Glomerular visceral epithelial cell (primary cell): ENCODE results near the gene RASGRP2.

Experiments
- DNase-seq: peaks from one replicate; pipeline ENCODE4 v3.0.0-alpha.2; 2016; ENCODE audit errors: extremely low spot score

The RASGRP2 gene

DNA sequence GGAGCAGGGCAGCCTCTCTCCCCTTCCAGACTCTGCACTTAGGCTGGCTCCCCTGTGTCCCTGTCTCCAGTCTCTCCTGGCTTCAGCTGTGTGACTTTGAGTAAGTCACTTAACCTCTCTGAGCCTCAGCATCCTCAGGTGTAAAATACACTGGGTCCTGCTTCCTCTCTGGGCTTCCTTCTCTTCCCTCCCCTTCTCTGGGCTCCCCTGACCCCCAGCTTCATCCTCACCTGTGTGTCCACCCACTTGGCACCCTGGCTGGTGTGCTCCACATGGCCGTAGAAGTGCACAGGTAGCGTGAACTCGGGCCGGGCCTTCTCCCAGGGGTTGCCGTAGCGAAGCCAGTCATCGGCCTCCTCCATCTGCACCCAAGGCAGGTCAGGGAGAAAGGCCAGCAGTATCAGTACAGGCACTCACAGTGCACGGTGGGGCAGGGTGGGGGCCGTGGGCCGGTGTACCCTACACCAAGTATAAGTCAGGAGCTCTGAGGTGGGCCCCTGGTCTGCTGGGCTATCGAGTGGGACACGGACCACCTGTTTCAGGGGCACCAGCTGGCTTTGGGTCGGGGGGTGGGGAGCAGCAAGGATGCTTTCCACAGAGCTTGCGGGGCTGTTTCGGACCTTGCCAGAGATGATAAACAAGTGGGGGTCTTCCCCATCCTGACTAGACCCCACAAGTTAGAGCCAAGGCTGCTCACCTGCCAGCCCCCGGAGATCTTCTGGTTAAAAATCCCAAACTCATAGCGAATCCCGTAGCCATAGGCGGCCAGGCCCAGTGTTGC is 13.8 kb upstream of the RASGRP2 start:
- no peak for DNase-seq

DNA sequence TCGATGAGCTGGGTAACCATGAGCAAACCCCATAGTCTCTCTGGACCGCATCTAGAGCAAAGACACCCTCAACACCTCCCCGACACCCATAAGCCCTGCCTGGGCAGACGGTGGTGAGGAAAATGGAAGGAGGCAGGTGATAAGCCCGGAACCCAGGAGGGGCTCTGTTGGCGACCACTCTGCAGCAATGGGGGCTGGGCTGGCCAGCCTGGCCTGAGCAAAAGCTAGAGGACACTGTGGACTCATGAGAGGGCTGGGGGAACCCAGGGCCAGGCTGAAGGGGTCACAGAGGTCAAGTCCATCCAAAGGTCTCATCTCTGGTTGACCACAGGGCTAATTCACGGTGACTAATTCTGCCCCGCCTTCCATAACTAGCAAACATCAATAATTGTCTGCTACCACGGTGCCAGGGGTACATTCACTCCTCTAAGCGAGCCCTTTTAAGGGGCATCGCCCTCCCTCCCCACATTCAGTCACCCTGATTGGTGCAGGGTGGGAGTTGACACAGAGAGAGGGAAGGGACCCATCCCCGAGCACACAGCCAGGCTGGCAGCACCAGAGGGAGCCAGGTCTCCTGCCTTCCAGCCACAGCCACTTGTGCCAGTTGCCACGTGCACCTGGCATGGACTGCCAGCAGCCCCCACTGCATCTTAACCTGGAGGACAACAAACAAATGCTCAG is 11.9 kb upstream of the RASGRP2 start:
- no peak for DNase-seq

DNA sequence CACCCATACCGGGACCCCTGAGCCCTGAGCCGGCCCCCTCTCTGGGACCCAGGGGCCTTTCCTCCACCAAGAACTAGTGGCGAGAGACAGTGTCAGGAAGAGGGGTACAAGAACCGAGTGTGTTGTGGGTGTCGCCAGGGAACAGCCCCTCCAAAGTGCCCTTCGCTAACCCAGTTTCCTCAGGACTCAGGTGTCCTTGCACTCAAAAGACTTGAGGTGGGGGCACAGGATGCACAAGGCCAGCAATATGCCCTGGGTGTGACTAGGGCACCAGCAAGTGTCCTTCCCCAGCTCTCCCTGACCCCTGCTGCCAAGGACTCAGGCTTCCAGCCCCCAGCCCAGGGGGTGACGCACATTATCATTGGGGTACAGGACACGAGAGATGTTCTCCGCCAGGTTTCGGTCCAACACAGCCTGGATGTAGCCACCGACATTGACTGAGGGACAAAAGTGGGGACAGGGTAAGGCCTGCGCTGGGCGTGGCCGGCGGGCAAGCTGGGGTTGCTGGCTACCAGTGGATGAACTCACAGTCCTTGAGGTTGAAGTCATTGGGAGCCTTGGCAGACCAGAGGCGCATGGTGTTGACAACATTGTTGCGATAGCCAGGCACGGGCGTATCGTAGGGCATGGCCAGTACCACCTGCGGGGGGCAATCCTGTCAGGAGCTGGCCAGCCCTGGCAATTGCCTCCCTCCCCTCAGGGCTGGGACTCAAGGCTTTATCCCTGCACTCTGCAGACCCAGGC is 11.1 kb upstream of the RASGRP2 start:
- no peak for DNase-seq

DNA sequence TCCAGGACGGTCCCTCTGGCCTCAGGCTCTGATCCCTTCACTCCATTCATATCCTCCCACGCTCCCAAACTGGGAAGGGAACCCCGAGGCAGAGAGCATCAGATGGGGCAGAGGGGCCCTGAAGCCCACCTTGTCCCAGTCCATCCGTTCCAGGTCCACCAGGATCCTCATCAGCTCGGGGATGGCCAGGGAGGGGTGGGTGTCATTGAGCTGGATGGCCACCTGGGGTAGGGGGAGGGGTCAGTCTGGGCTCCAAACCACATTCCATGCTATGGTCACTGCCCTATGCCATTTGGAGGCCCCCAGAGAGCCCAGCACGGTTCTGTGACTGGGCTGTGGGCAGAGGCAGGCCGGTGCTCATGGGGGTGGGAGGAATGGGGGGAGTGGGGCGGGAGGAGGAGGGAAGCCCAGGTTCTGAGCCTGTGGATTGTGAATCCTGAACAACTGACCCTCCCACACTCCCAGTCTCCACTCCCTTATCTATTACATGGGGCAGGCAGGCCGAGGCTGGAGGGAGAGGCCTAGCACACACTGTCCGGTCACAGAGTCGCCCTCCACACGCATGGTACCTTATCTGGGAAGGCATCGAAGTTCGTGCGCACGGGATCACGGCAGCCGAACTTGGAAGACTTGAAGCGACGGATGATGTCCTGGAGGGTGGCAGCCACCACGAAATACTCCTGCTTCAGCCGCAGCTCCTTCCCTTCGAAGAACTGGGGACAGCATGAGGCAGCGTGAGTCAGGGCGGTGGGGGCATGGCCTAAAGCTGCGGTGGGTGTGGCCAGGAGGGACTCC is 10.4 kb upstream of the RASGRP2 start:
- no peak for DNase-seq

DNA sequence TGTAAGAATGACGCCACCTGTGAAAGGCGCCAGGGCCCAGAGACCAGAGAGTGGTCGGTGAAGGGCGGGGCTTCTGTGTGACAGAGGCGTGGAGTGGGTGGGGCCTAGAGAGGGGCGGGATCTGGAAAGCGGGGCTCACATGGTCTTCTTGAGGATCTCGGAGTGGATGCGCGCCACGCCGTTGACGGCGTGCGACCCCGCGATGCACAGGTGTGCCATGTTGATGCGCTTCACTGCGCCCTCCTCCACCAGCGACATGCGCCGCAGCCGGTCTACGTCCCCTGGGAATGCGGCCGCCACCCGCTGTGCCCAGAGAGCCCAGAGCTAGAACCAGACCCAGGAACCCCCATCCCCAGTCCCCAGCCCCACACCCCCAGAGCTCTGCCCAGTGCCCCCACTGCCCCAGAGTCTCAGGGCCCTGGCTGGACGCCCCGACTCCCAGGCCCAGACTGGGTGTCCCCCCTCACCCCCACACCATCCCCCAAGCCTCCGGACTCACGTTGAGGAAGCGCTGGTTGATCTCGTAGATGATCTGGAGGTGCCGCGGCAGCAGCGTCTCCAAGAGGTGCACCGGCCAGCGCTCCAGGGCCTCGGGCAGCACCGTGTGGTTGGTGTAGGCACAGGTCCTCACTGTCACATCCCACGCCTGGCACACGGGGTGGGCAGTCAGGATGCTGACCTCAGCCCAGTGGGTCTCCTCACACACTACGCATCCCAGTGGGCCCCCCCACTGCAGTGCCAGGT is 9.6 kb upstream of the RASGRP2 start:
- DNase-seq = no peak

DNA sequence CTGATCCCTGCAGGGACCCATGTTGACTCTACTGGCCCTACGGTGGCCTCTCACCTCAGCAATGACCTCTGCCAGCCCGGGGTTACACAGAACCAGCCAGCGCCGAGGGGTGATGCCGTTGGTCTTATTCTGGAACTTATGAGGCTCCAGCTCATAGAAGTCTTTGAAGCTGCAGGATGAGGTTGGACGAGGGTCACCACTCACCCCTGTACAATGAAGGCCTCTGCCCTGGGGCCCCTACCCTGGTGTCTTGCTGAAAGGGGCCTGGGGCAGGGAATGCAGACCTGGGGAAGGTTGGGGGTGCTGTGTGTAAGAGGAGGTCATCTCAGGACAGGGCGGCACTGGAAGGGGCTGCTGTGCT is 9.1 kb upstream of the RASGRP2 start:
- no peak for DNase-seq

DNA sequence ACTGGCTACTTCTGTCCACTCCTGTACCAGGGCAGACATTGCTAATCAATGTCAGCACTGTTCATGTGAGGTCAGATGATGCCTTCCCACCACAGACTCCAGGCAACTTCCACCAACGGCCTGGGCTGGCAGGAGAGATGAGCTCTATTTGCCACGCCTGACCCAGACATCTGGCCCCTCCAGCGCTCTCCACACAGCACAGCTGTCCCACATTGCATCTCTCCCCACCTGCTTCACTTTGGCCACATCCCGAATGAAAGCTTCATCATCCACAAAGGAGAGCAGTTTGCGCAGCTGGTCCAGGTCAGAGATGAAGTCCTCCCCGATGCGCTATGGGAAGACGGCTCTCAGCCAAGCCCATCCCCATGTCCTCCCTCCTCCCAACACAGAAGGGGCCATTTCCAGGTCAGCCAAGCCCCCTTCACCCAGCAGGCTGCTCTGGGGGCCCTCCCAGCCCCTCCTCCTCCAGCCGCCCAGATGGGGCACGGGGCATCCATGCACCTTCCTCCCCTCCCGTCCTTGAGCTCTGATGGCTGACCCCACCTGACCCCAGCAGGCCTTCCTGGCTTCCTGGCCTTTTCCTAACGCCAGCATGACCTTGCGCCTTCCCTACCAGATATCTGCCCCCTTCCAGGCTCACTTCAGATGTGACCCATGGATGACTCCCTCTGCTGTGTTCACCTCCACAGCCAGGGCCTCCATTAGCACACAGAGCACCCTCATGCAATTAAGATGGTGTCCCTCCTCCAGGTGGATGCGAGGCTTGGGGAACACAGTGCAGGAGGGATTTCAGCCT is 8.4 kb upstream of the RASGRP2 start:
- DNase-seq = no peak

DNA sequence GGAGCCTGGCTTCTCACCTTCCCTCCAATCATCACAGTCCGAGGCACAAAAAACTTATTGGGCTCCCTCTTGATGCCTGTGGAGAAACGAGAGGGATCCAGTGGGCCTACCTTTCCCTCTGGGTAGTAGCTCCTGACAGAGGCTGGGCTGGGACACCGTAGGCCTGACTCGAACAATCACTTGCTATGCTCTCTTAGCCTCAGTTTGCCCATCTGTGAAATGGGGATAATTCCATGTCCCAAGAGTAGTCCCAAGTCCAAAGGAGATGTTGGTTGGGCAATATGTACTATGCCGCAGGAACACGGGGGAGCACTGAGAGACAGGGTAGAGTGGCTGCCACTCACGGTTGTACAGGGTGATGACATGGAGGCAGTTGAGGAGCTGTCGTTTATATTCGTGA is 7.6 kb upstream of the RASGRP2 start:
- no peak for DNase-seq

DNA sequence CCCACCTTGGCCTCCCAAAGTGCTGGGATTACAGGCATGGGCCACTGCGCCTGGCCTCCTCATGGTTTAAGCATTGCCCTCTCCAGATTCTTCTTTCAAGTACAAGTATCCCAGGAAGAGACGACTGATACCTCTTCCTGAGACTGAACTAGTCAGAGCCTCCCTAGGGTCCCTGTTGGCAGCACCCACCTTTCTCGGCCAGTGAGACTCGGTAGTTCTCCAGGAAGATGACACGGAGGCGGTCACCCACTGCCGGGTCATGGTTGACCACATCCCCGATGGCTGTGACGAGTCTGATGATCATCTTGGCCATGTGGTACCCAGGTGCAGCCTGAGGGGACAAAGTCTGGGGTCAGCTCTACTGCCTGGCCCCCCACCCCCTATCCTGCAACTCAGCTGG is 7.2 kb upstream of the RASGRP2 start:
- DNase-seq = no peak

DNA sequence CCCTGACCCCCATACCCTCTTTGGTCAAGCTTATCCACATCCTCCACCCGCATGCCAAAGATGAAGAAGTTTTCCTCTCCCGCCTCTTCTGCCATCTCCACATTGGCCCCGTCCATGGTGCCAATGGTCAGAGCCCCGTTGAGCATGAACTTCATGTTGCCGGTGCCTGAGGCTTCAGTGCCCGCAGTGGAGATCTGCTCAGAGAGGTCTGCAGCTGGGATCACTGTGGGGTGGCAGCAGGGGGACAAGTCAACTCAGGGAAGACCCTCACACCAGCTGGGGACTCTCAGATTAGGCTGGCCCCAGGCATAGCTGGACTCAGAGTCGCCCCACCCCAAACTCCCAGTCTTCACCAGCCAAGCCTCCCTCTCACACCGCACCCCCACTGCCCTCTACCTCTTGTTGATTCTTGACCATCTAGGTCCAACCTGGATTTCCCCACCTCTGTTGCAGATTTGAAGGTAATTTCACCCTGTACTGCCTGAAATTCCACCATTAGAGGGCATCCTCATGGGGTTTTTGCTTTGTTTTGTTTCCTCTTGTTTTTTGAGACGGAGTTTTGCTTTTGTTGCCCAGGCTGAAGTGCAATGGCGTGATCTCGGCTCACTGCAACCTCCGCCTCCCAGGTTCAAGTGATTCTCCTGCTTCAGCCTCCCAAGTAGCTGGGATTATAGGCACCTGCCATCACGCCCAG is 6.6 kb upstream of the RASGRP2 start:
- DNase-seq = no peak

DNA sequence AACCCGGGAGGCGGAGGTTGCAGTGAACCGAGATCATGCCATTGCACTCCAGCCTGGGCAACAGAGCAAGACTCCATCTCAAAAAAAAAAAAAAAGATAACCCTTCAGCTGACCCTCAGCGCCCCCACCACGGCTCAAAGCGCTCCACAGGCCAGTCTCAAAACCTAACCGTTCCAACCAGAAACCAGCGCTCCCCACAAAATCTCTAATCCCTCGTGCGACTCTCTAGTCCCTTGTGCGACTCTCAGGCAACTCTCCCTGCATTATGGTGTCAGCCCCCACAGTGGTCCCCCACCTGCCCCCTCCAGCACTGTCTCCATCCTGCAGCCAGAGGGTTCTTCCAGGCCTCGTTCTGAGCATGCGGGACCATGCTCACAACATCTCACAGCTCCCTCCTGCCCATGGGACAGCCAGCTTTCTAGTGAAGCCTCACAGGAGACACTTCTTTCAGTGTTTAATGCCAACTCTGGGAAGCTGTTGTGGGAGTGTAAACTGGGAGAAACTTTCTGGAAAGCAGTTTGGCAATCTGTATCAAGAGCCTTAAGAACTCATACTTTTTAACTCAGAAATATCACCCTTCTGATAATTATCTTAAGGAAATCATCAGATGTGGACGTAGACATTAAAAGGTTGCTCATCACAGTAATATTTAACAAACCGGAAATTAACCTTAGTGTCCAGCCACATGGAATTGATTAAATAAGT is 4.2 kb upstream of the RASGRP2 start:
- DNase-seq = no peak

DNA sequence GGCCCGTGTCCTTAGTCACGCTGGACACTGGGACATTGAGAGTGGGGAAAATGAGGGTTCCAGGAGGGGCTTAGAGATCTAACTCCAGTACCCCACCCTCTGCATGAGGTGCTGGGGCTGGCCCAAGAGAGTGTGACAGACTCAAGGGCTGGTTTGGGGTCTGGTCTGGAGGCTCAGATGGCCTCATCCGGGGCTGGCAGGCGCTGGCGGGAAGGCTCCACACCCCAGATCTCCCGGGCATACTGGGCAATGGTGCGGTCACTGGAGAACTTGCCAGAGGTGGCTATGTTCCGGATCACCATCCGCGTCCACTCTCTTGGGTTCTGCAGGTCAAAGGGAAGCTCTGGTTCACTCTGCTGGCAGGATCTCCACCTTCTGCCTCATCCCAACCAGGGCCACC is 2.5 kb upstream of the RASGRP2 start:
- no peak for DNase-seq

DNA sequence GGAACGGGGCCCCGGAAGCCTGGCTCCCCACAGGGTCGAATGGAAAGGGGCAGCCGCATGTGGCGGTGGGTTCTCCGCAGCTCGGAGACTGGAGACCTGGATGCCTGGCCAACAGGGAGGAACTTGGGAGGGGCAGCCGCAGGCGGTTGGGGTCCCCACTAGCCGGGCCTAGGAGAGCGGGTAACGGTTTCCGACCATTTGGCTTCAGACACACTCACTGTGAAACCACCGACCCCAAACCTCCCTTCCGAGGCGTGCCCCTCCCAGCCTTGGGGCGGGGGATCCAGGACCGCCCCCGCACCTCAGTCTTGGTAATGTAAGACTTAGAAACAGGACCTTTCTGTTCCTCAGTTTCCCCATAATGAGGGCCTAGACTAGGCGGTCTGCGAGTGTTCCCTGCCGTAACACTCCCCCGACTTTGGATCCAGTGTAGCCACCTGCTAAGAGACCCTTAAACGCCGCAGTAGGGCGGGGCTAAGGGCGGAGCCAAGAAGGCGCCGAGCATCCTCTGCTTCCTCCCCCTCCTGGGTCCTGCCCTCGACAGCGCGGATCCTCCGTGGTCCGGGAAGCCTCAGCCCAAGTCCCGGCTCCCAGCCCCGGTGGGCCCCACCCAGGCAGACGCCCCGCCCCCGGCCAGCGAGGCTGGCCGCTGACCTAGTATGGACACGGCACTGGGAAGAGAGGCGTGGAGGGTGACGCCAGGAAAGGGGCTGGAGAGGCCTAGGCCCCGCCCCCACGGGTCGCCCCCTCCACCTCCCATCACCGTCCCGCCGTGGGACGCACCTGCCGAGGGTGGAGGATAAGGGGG is 1.8 kb upstream of the RASGRP2 start:
- DNase-seq = no peak

DNA sequence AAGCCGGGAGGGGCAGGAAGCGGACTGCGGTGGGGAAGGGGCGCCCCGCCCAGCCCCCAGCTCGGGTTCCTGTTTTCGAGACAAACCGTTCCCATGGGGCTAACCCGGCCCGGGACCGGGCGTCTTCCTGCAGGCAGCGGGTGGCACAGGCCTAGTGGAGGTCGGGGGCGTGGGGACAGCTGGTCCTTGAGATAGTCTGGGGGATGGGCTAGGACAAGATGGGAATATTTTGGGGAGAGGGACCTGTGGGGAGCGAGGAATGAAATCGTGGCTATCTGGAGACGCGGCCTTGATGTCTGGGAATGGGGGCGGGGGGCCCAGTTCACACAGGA is 1.2 kb upstream of the RASGRP2 start:
- DNase-seq = no peak

DNA sequence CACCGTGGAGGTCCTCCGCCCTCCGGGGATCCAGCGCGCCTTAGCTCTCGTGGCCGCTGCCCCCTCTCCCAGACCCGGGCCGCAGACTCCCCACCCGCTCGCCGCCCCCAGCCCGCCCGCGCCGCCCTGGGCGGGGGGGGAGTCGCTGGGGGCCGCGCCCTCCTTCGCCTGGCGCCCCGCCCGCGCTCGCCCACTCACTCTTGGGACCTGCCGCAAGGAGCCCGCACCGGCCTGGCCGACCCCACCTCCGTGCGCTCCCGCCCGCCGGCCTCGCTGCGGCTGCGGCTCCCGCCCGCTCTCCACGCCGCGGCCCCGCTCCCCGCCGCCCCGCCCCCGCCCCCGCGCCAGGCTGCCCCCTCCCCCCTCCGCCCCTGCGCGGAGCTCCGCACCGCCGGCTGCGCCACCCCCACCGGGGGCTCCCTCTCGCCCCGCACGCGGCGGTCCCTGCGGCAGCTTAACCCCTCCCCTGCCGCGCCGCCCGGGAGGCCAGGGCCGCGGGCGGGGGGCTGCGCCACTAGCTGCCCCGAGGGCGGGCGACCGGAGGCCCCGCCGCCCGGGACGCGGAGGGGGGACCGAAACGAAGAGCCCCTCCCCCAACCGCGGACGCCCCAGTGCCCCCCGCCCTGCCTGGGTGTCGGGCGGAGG is 724 bp upstream of the RASGRP2 start:
- no peak for DNase-seq

DNA sequence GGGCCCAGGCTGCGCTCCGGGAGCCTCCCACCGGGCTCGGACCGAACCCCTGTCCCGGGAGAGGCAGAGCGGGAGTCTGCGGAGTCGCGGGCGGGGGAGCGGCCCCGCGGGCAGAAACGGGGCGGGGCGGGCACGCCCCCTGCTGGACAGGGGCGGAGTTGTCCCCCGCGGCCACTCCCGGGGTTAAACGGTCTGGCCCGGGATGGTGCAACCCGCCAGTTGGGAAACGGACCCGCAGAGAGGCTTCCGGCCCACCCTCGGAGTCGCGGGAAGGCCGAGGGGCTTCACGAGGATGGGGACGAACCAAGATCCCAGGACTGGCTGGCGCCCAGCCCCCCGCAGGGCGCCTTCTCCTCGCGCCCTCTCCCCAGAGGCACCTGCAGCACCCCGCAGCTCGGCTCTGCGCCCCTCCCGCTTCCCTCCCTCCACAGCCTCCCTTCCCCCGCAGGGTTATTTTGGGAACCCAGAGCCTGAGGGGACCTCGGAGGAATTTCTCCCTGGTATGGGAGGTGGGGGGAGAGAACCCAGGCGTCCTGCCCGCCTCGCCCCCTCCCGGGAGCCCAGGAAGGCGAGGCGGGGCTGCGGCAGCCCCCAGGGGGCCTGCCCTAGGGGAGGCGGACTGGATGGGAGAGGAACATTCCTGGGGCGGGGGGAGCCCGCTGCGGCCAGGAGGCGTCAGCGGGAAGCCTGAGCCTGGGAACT is 902 bp downstream of the RASGRP2 start:
- DNase-seq = peak; percentile 50

DNA sequence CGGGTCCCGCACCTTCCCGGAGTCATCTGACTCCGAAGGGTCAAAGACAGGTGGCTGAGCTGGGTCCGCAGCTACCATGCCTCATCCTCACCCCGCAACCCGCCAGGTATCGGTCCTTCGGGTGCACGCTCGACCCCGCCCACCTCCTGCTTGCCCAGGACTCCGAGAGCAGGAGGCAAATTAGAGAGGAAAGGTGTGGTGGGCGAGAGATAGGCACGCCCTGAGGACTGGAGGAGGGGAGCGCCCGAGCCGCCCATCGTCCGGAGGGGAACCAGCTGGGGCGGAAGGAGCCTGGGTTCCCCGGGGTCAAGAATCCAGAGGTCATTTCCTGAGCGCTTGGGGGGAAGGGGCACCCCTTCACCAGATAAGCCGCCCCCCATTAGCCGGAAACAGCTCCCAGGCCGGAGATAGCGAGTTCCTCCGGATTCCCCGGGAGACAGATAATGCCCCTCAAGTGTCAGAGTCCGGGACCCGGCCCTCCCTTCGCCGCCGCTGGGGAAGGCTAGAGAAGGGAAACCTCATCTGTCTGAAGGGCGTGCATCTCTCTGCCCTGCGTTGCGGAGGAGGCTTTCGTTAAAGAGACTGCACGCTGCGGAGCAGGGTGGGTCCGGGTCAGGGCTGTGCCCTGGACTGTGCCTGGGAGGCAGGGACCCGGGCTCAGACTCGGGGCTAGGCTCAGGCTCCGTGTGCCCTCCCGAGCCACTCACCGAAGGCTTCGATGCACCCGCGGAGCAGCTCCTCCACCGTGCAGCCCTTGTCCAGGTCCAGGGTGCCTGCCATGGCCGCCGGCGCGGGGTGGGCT is 1.7 kb downstream of the RASGRP2 start:
- DNase-seq = no peak
